HFFc6 (cell line): ENCODE results near the gene AKT3. TPM values are rescaled to one million over a fixed set of nuclear protein-coding genes. Genes with fewer than 3 reads are reported as not detected.

ENCODE experiments used
- DNase-seq: peaks from one replicate; pipeline ENCODE4 v3.0.0-alpha.2; 2018
- H3K27ac Mint-ChIP-seq: 2 replicates; pipeline ENCODE4 v1.8.0; 2020; ENCODE audit warnings: mild to moderate bottlenecking, mixed read lengths
- H3K27me3 Mint-ChIP-seq: 2 replicates; pipeline ENCODE4 v1.8.0; 2021; ENCODE audit warnings: mild to moderate bottlenecking, moderate library complexity, mixed read lengths; ENCODE audit not compliant: insufficient read depth
- H3K36me3 Mint-ChIP-seq: 2 replicates; pipeline ENCODE4 v1.8.0; 2021; ENCODE audit warnings: low read depth, mixed read lengths
- H3K4me1 Mint-ChIP-seq: 2 replicates; pipeline ENCODE4 v1.8.0; 2020; ENCODE audit warnings: low read depth, mixed read lengths
- H3K4me3 Mint-ChIP-seq: 2 replicates; pipeline ENCODE4 v1.8.0; 2020; ENCODE audit warnings: mild to moderate bottlenecking, moderate library complexity, mixed read lengths
- H3K9me3 Mint-ChIP-seq: 2 replicates; pipeline ENCODE4 v1.8.0; 2020; ENCODE audit warnings: mild to moderate bottlenecking, mixed read lengths
- total RNA-seq, 6 experiments: library from RNA; stranded (reverse); fragmentation: NEBNext Ultra II Directional; extraction: Animal tissue kit (Norgen Biotek cat#: 25700); gene quantifications; 2 replicates in 1 of 6; 3 replicates in 5 of 6; pipeline ENCODE4 v1.2.3, GENCODE V29; 2021
- TF ChIP-seq, protein P1 (sequence below): fragments of 200-600 bp; sonication (generic); IDR thresholded peaks from 2 replicates; pipeline ENCODE4 v1.5.0; 2021; ENCODE audit warnings: antibody characterized with exemption, mild to moderate bottlenecking

The AKT3 gene
- total RNA-seq, 6 experiments from 2014 or later = 66.8 to 85.4 (median 75.1) TPM

DNA sequence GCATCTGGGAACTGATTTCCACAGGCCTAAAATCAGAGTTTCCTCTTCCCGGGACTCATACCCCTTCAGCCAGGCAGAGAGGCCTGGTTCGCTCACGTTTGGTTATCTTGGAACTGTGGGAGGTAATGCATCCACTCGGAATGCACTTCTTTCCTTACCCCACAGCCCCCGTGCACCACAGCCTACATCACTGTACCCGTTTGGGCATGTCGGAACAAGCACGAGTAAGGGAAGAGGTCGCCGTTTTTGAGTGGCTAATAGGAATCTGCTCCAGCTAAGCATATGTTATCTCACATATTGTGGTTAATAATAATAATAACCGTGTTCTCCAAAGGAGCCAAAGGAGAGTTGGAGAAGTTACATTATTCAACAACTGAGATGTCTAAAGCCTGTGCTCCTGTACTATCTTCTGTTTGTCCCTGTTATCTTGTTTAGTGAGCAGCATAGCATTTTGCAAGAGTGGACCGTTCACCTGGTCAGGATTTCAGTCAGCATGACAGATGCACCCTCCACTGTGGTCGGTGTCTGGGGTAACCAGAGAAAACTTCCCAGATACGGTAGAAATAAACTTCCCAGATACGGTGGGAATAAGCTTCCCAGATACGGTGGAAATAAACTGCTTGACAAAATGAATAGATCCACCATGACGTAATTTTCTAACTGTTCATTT lies 395.6 kb downstream of the AKT3 start:
- H3K4me3 Mint-ChIP-seq = no peak overlapping the region
- H3K9me3 Mint-ChIP-seq = no peaks in the 10 kb centered on the region
- H3K27ac Mint-ChIP-seq = no peak overlapping the region
- H3K36me3 Mint-ChIP-seq = peaks cover 5% of the 10 kb centered on the region
- H3K27me3 Mint-ChIP-seq = no peaks in the 10 kb centered on the region
- TF ChIP-seq, protein P1, sequence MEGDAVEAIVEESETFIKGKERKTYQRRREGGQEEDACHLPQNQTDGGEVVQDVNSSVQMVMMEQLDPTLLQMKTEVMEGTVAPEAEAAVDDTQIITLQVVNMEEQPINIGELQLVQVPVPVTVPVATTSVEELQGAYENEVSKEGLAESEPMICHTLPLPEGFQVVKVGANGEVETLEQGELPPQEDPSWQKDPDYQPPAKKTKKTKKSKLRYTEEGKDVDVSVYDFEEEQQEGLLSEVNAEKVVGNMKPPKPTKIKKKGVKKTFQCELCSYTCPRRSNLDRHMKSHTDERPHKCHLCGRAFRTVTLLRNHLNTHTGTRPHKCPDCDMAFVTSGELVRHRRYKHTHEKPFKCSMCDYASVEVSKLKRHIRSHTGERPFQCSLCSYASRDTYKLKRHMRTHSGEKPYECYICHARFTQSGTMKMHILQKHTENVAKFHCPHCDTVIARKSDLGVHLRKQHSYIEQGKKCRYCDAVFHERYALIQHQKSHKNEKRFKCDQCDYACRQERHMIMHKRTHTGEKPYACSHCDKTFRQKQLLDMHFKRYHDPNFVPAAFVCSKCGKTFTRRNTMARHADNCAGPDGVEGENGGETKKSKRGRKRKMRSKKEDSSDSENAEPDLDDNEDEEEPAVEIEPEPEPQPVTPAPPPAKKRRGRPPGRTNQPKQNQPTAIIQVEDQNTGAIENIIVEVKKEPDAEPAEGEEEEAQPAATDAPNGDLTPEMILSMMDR = no peak
- DNase-seq = no peak
- no peaks in the 10 kb centered on the region for H3K4me1 Mint-ChIP-seq

DNA sequence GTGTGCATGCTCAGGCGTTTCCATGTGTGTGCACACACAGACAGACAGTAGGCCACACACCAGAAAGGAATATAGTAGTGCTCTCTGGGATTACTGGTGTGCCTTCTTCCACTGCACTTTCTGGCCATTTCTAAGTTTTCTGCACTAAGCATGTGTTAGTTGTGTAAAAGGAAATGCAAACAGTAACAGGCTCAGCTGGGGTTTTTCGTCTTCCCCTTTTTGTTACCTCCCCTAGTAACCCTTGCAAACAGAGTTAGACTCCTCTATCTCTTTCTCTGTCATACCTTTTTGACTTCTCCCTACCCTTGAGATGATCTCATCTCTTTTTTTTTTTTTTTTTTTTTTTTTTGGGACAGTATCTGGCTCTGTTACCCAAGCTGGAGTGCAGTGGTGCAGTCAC lies 398.0 kb downstream of the AKT3 start:
- peaks cover 5% of the 10 kb centered on the region for H3K36me3 Mint-ChIP-seq
- no peak for DNase-seq
- H3K4me3 Mint-ChIP-seq = no peak overlapping the region
- TF ChIP-seq, protein P1 = no peak
- no peaks in the 10 kb centered on the region for H3K9me3 Mint-ChIP-seq
- H3K27ac Mint-ChIP-seq = no peak overlapping the region
- H3K27me3 Mint-ChIP-seq = no peaks in the 10 kb centered on the region
- H3K4me1 Mint-ChIP-seq = no peaks in the 10 kb centered on the region

DNA sequence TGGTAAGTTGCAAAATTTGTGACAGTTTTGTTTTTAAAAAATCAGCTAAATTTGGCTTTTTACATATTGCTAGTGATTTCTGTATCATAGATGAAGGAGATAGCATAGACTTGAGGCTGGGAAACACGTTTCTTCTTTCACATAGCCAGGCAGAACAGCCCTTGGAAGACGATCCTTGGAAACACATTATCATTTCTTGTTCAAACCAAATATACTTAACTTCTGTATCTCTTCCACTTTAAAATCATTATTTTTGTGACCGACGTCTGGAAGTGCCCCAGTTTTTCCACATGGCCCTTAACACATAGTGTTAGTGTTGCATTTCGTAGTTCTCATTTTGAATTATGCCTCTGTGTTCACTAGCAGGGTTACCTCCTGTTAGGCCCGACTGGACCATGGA lies 400.7 kb downstream of the AKT3 start:
- Mint-ChIP-seq H3K4me3 (no peak overlapping the region), H3K27ac (no peak overlapping the region), H3K4me1 (no peaks in the 10 kb centered on the region), H3K36me3 (peaks cover 5% of the 10 kb centered on the region), H3K9me3 (no peaks in the 10 kb centered on the region), H3K27me3 (no peaks in the 10 kb centered on the region)
- TF ChIP-seq, protein P1 = no peak
- no peak for DNase-seq

DNA sequence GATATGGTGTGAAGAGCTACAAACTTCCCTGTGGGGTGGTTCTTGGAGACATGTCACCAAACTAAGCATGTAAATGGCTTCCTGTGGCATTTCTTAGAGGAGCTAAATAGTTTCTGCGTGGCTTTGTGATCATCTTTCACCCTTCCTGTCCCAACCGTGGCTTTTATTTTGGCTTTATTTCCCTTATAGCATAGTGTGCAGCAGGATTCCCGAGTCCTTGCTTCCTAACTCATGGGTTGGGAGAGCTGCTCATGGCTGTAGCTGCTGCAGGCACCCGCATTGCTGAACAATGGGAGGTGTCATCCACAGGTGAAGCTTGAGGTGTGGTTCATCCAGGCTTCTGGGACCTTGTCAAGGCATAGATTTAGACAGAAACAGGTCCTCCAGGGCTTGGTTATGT lies 402.2 kb downstream of the AKT3 start:
- Mint-ChIP-seq H3K27ac (no peak overlapping the region), H3K36me3 (peaks cover 5% of the 10 kb centered on the region), H3K9me3 (no peaks in the 10 kb centered on the region), H3K4me3 (no peak overlapping the region), H3K4me1 (no peaks in the 10 kb centered on the region), H3K27me3 (no peaks in the 10 kb centered on the region)
- TF ChIP-seq, protein P1 = no peak
- DNase-seq = no peak

DNA sequence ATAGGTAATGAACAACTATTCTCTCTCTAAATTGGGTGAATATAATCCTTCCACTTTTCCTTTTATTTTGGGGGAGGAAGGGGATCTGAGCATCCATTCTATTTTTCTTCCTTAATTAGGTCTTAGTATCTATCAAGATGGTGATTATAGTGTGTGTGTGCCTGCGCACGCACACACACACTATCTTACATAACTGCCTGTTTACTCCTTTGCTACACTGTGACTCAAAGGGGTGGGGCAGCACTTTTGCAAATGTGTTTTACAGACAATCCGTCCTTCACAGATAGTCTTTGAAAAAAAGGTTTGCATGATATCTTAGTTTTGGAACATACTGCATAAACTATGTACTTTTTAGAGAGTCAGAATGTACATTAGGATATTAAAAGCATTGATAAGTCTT lies 402.7 kb downstream of the AKT3 start:
- no peak for DNase-seq
- TF ChIP-seq, protein P1 = no peak
- no peaks in the 10 kb centered on the region for H3K27me3 Mint-ChIP-seq
- H3K4me3 Mint-ChIP-seq = no peak overlapping the region
- no peaks in the 10 kb centered on the region for H3K9me3 Mint-ChIP-seq
- no peaks in the 10 kb centered on the region for H3K4me1 Mint-ChIP-seq
- no peak overlapping the region for H3K27ac Mint-ChIP-seq
- peaks cover 5% of the 10 kb centered on the region for H3K36me3 Mint-ChIP-seq
